GM23338 (cell line): ENCODE data around the gene KIF2C.

Experiments
- EZH2 ChIP-seq: fragments of 200-600 bp; sonication (generic); IDR thresholded peaks from one replicate; pipeline ENCODE4 v1.8.0; 2017; ENCODE audit warnings: antibody characterized with exemption, mild to moderate bottlenecking, low read depth; ENCODE audit not compliant: unreplicated experiment
- EZH2phosphoT487 ChIP-seq: fragments of 200-600 bp; sonication (generic); IDR thresholded peaks from one replicate; pipeline ENCODE4 v1.8.1; 2018; ENCODE audit warnings: antibody characterized with exemption; ENCODE audit not compliant: unreplicated experiment
- POLR2AphosphoS5 ChIP-seq: IDR thresholded peaks from 2 replicates; pipeline ENCODE4 v1.6.1; 2016; ENCODE audit warnings: antibody characterized with exemption, low read depth
- ZNF114 ChIP-seq: fragments of 250-450 bp; sonication (Bioruptor Pico); IDR thresholded peaks from 2 replicates; pipeline ENCODE4 v1.5.0; 2020; ENCODE audit warnings: mild to moderate bottlenecking, moderate library complexity
- TF ChIP-seq, protein P1 (sequence below), 2 experiments: fragments of 200-600 bp in 1 of 2; sonication (generic) in 1 of 2; conservative IDR thresholded peaks; 2 replicates each; pipeline versions ENCODE4 v1.5.1 to v1.6.1; 2016 to 2017; ENCODE audit warnings: antibody characterized with exemption in 2 of 2, low read depth in 2 of 2, mild to moderate bottlenecking in 2 of 2, moderate library complexity in 1 of 2

DNA sequence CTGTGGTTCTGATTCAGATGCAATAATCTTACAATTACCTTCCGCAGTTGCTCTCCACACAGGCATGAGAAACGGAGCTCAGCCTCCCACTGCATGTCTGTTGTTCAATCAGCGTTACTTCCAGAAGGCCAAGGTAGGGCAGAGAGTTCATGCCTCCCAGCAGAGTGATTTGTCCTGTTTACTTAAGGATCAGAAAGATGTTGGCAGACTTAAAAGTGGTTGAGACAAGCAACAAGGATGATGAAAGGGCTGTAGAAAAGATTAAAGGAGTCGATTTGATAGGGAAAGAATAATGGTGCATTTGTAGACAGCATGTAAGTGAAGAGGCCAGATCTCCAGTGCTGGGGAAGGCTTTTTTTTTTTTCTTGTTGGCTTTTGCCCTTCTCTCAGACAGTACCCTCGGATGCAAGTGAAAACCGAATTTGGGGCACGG is 38.5 kb upstream of the KIF2C start:
- TF ChIP-seq, protein P1, sequence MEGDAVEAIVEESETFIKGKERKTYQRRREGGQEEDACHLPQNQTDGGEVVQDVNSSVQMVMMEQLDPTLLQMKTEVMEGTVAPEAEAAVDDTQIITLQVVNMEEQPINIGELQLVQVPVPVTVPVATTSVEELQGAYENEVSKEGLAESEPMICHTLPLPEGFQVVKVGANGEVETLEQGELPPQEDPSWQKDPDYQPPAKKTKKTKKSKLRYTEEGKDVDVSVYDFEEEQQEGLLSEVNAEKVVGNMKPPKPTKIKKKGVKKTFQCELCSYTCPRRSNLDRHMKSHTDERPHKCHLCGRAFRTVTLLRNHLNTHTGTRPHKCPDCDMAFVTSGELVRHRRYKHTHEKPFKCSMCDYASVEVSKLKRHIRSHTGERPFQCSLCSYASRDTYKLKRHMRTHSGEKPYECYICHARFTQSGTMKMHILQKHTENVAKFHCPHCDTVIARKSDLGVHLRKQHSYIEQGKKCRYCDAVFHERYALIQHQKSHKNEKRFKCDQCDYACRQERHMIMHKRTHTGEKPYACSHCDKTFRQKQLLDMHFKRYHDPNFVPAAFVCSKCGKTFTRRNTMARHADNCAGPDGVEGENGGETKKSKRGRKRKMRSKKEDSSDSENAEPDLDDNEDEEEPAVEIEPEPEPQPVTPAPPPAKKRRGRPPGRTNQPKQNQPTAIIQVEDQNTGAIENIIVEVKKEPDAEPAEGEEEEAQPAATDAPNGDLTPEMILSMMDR (conservative IDR thresholded peaks at IDR 0.05; ENCODE audit: low read depth in 2 of 2): no peak
- TF ChIP-seq ZNF114 (no peak), EZH2 (no peak), POLR2AphosphoS5 (no peak), EZH2phosphoT487 (no peak)
